CD4-positive, alpha-beta T cell (primary cell): ENCODE data around the gene SLAMF7. TPM values are rescaled to one million over a fixed set of nuclear protein-coding genes. Genes with fewer than 3 reads are reported as not detected.

ENCODE experiments used
- ATAC-seq: fragments of 200-7000 bp; cut with Tn5 transposase; one replicate; pipeline ENCODE4 v1.10.0; 2022; ENCODE audit warnings: mild to moderate bottlenecking; ENCODE audit not compliant: poor library complexity
- CTCF ChIA-PET: fragments of 350-600 bp; sonication (Branson Sonifier 250); formaldehyde crosslinking; loops from one replicate; lab custom pipeline; 2021; ENCODE audit warnings: antibody characterized with exemption, inconsistent platforms; lab: Charles Lee
- POLR2A ChIA-PET: fragments of 350-600 bp; sonication (Branson Sonifier 250); formaldehyde crosslinking; loops from one replicate; lab custom pipeline; 2021; ENCODE audit warnings: antibody characterized with exemption, inconsistent platforms; lab: Charles Lee
- DNase-seq, 14 experiments: peaks; one replicate each; pipeline ENCODE4 v3.0.0-alpha.2; 2013 to 2020; ENCODE audit warnings: mixed read lengths in 2 of 14
- H3K27ac ChIP-seq, 2 donors: one replicate each; pipeline versions ENCODE4 v1.5.1 to v1.7.0; 2013; ENCODE audit warnings: low read length in 2 of 2, low read depth in 1 of 2, mild to moderate bottlenecking in 1 of 2
- H3K27me3 ChIP-seq, 2 experiments: 1 replicate in 1 of 2; 2 replicates in 1 of 2; pipeline versions ENCODE4 v1.6.1 to v1.7.0; 2013; ENCODE audit warnings: low read length in 2 of 2, control low read depth in 1 of 2, mild to moderate bottlenecking in 1 of 2, moderate library complexity in 1 of 2; ENCODE audit not compliant: insufficient read depth in 2 of 2, control insufficient read depth in 1 of 2
- H3K36me3 ChIP-seq: one replicate; pipeline ENCODE4 v1.6.1; 2013; ENCODE audit warnings: low read length, control low read depth; ENCODE audit not compliant: insufficient read depth
- H3K4me1 ChIP-seq: one replicate; pipeline ENCODE4 v1.6.1; 2013; ENCODE audit warnings: low read length, control low read depth; ENCODE audit not compliant: insufficient read depth
- H3K4me3 ChIP-seq: one replicate; pipeline ENCODE4 v1.5.1; 2013; ENCODE audit warnings: mild to moderate bottlenecking, low read length, moderate library complexity
- H3K9me3 ChIP-seq, 2 experiments: 1 replicate in 1 of 2; 2 replicates in 1 of 2; pipeline versions ENCODE4 v1.6.1 to v1.7.0; 2013; ENCODE audit warnings: low read length in 2 of 2, mild to moderate bottlenecking in 2 of 2, control low read depth in 1 of 2, moderate library complexity in 1 of 2; ENCODE audit not compliant: control insufficient read depth in 1 of 2, insufficient read depth in 1 of 2
- H3K27ac Mint-ChIP-seq: one replicate; pipeline ENCODE4 v1.8.0; 2020; ENCODE audit warnings: mixed read lengths
- H3K27me3 Mint-ChIP-seq: one replicate; pipeline ENCODE4 v1.8.0; 2021; ENCODE audit warnings: mixed read lengths
- H3K36me3 Mint-ChIP-seq: one replicate; pipeline ENCODE4 v1.8.0; 2021; ENCODE audit warnings: low read depth, mixed read lengths
- H3K4me1 Mint-ChIP-seq: one replicate; pipeline ENCODE4 v1.8.0; 2021; ENCODE audit warnings: low read depth, mixed read lengths
- H3K4me3 Mint-ChIP-seq: one replicate; pipeline ENCODE4 v1.8.0; 2020; ENCODE audit warnings: mild to moderate bottlenecking, mixed read lengths
- H3K9me3 Mint-ChIP-seq: one replicate; pipeline ENCODE4 v1.8.0; 2020; ENCODE audit warnings: mixed read lengths
- CTCF ChIP-seq: fragments of 200-600 bp; IDR thresholded peaks from one replicate; pipeline ENCODE4 v1.8.0; 2022; ENCODE audit warnings: antibody characterized with exemption, mild to moderate bottlenecking
- intact Hi-C, 2 experiments: fragments of 100-400 bp; cut with DNase I in 1 of 2; cut with micrococcal nuclease in 1 of 2; formaldehyde crosslinking; loops; one replicate each; pipeline versions ENCODE4 v1.15.1 to v1.9.0; 2023 to 2025; cut with DNase I, micrococcal nuclease
- total RNA-seq, 174 experiments: library from RNA in 2 of 174; stranded (reverse) in 2 of 174; gene quantifications; one replicate each; pipeline ENCODE4 v1.2.3 and lab custom pipeline; 2021 to 2026

The SLAMF7 gene
- total RNA-seq, 2 experiments from 2014 or later, result 0.69 to 0.78 TPM

DNA sequence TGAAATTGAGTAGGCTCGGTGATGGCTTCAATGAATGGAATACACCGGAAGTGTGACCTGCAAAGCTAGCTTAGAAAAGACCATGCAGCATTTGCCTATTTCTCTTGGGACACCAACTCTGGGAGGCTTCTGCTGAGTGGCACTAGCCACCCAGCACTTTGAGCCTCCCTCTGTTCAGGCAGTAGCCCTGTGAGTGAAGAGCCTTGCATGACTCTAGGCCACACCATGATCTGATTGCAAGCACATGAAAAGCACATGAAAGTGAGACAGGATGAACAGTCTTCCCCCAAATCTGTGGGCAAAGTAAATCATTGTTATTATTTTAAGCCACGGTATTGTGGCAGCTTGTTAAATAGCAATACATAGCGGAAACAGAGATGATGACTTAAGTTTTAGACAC is 30.2 kb upstream of the SLAMF7 start:
- Histone ChIP-seq H3K36me3 (peaks cover 20% of the 10 kb centered on the region), H3K4me1 (peaks cover 64% of the 10 kb centered on the region), H3K27me3 (no peaks in the 10 kb centered on the region), H3K27ac (peak overlapping the region; percentile 86 to 93), H3K9me3 (no peaks in the 10 kb centered on the region), H3K4me3 (peak overlapping the region; percentile 73)
- no peak overlapping the region for H3K4me3 Mint-ChIP-seq
- H3K27ac Mint-ChIP-seq, result no peak overlapping the region
- DNase-seq, result peak in 5 of 14 experiments; percentile 9 to 67 (median 59)
- ChIA-PET POLR2A (interaction anchor here (0.8 to 5.4 kb wide), 6 partner anchors 18 to 99 kb away, joined by 3 to 49 read pairs (median 4); no protein-coding TSS in a partner anchor), CTCF (interaction anchor here (1.1 to 2.0 kb wide), 4 partner anchors 17 to 27 kb away, joined by 3 to 10 read pairs (median 4); no protein-coding TSS in a partner anchor)
- intact Hi-C loops, result loop anchor here (5.0 kb wide), 2 partner anchors 72 to 82 kb away; no protein-coding TSS in a partner anchor
- no peaks in the 10 kb centered on the region for H3K27me3 Mint-ChIP-seq
- ATAC-seq, result peak; percentile 18
- TF ChIP-seq CTCF, result no peak
- peaks cover 44% of the 10 kb centered on the region for H3K36me3 Mint-ChIP-seq
- no peaks in the 10 kb centered on the region for H3K9me3 Mint-ChIP-seq
- H3K4me1 Mint-ChIP-seq, result peaks cover 23% of the 10 kb centered on the region

DNA sequence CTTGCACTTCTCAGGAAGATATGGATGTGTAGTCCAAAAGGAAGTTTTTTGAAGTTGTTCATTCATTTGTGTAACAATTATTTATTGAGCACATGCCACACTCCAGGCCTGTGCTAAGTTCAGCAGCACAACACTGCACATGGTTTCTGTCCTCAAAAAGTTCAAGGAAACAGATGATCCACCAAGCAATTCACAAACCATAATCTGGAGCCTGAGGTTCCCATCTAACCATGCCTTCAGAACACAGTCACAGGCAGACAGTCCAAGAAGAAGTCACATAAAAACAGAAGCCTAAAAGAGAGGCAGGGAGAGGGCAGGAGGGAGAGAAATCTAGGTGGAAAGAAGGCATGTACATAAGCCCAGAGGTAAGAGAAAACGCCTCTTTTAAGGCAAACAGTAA is 29.3 kb upstream of the SLAMF7 start:
- TF ChIP-seq CTCF, result no peak
- DNase-seq (no peak), ATAC-seq (no peak)
- H3K9me3 Mint-ChIP-seq, result no peaks in the 10 kb centered on the region
- H3K27me3 ChIP-seq, result no peaks in the 10 kb centered on the region
- peak overlapping the region; percentile 86 to 93 for H3K27ac ChIP-seq
- no peak overlapping the region for H3K27ac Mint-ChIP-seq
- peaks cover 30% of the 10 kb centered on the region for H3K4me1 Mint-ChIP-seq
- H3K36me3 Mint-ChIP-seq, result peaks cover 35% of the 10 kb centered on the region
- peaks cover 13% of the 10 kb centered on the region for H3K36me3 ChIP-seq
- no peak overlapping the region for H3K4me3 Mint-ChIP-seq
- ChIA-PET POLR2A (interaction anchor here (1.3 to 5.4 kb wide), 4 partner anchors 26 to 100 kb away, joined by 3 to 49 read pairs (median 4); no protein-coding TSS in a partner anchor), CTCF (interaction anchor here (1.2 kb wide), 1 partner anchor 26 kb away, joined by 3 read pairs; no protein-coding TSS in a partner anchor)
- H3K4me3 ChIP-seq, result peak overlapping the region; percentile 73
- H3K9me3 ChIP-seq, result no peaks in the 10 kb centered on the region
- H3K27me3 Mint-ChIP-seq, result no peaks in the 10 kb centered on the region
- intact Hi-C loops, result loop anchor here (5.0 kb wide), 2 partner anchors 72 to 82 kb away; no protein-coding TSS in a partner anchor
- H3K4me1 ChIP-seq, result peaks cover 65% of the 10 kb centered on the region

- H3K27me3 ChIP-seq, result no peaks in the 10 kb centered on the region
- intact Hi-C loops, result no loop called here
These were observed 28.4 kb upstream of the SLAMF7 start for GRCh38 chr1:160710517-160711252.

More at GRCh38 chr1:160710517-160711252, 28.4 kb upstream of the SLAMF7 start:
- Mint-ChIP-seq H3K36me3 (peaks cover 25% of the 10 kb centered on the region), H3K4me1 (peaks cover 39% of the 10 kb centered on the region), H3K27me3 (no peaks in the 10 kb centered on the region), H3K9me3 (no peaks in the 10 kb centered on the region), H3K4me3 (no peak overlapping the region), H3K27ac (no peak overlapping the region)
- POLR2A ChIA-PET, result interaction anchor here (0.6 to 4.4 kb wide), 7 partner anchors 17 to 149 kb away, joined by 3 to 25 read pairs (median 3); partner anchors contain the start of gene LY9
- Histone ChIP-seq H3K9me3 (no peaks in the 10 kb centered on the region), H3K4me3 (peak overlapping the region; percentile 73), H3K36me3 (peaks cover 3% of the 10 kb centered on the region), H3K27ac (peak overlapping the region; percentile 86 to 93), H3K4me1 (peaks cover 58% of the 10 kb centered on the region)
- ATAC-seq (no peak), DNase-seq (no peak)
- CTCF ChIA-PET, result interaction anchor here (1.3 to 5.3 kb wide), 4 partner anchors 8 to 57 kb away, joined by 4 to 21 read pairs (median 8); no protein-coding TSS in a partner anchor
- TF ChIP-seq CTCF, result no peak
